Measurements from ENCODE around the gene REEP1.
A peak's percentile ranks its signal among the peaks of the same experiment; 100 is the strongest.

Gene REEP1

DNA sequence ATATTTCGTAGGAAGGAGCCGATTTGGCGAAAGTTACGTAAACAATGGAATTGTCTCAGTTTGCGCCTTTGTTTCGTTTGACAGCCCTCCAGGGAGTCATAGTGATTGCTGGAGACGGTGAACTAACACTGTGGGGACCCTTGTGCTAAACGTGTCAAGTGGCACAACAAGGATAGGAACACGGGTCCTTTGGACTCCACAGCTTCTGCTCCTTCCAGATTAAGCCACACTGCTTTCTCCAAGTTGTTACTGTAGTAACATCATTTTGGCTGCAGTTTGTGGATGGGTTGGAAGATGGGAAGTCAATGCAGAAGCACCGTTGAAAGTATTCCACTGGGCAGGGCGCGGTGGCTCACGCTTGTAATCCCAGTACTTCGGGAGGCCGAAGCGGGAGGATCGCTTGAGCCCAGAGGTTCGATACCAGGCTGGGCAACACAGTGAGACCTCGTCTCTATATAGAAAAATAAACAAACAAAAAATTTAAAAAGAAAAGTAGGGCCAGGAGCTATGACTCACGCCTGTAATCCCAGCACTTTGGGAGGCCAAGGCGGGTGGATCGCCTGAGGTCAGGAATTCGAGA is 141.5 kb downstream of the REEP1 start:
- Histone ChIP-seq H3K4me3 (ENCODE audit: severe bottlenecking) (peak overlapping the region; percentile 85), H3K27me3 (ENCODE audit: insufficient read depth, poor library complexity, severe bottlenecking) (no peaks in the 10 kb centered on the region), H3K36me3 (ENCODE audit: low read depth) (peaks cover 23% of the 10 kb centered on the region), H3K4me1 (ENCODE audit: insufficient read depth, poor library complexity, severe bottlenecking) (peaks cover 6% of the 10 kb centered on the region), H3K27ac (ENCODE audit: poor library complexity, severe bottlenecking) (peak overlapping the region; percentile 90), H3K9me3 (ENCODE audit: severe bottlenecking) (no peaks in the 10 kb centered on the region)
- ATAC-seq (ENCODE audit: low read depth) = peak; percentile 2; the same call in 1 of the 3 replicates
- DNase-seq (ENCODE audit: low spot score) = no peak
- TF ChIP-seq, protein P1, sequence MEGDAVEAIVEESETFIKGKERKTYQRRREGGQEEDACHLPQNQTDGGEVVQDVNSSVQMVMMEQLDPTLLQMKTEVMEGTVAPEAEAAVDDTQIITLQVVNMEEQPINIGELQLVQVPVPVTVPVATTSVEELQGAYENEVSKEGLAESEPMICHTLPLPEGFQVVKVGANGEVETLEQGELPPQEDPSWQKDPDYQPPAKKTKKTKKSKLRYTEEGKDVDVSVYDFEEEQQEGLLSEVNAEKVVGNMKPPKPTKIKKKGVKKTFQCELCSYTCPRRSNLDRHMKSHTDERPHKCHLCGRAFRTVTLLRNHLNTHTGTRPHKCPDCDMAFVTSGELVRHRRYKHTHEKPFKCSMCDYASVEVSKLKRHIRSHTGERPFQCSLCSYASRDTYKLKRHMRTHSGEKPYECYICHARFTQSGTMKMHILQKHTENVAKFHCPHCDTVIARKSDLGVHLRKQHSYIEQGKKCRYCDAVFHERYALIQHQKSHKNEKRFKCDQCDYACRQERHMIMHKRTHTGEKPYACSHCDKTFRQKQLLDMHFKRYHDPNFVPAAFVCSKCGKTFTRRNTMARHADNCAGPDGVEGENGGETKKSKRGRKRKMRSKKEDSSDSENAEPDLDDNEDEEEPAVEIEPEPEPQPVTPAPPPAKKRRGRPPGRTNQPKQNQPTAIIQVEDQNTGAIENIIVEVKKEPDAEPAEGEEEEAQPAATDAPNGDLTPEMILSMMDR (IDR thresholded peaks at IDR 0.05; ENCODE audit: poor library complexity, severe bottlenecking) = no peak

DNA sequence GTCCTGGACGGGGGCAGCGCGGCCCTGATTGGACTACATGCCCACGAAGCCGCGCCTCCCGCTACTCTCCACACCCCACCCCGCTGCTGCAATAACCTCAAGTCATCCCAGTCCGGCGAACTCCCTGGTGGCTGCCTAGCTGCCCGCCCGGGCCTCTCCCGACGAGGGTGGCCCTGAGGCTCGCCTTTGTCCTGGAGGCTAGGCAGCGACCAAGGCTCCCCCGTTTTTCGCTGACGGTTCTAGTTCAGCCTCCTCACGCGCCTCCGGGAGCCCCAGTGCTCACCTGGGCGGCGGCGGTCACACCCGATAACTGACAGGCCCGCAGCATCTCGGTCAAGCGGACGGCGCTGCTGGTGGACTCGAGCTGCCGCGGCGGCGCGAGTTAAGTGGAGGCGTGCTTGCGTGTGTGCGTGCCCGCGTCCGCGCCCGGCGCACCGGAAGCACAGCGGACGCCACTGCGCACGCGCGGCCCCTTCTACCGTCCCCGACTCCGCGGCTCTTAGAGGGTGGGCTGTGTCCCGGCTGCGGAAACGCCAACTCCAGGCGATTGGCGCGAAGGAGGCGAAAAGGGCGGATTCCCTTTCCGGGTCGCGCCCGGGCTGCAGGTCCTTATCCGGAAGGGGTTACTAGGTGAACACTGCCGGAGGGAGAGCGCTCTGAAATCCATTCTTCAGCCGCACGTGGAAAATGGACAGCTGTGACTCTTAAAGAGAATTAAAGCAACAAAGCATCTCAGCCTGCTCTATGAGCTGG is 142.2 kb downstream of the REEP1 start, which contains the start of gene IMMT:
IMMT (minus strand) TSS at position 408 of the 753 bp plus-strand sequence; CDS start at position 328, 80 bp downstream.
- Histone ChIP-seq H3K4me3 (ENCODE audit: severe bottlenecking) (peak within 1 kb of the TSS; percentile 85), H3K27me3 (ENCODE audit: insufficient read depth, poor library complexity, severe bottlenecking) (no peaks in the 10 kb centered on the region), H3K9me3 (ENCODE audit: severe bottlenecking) (no peaks in the 10 kb centered on the region), H3K27ac (ENCODE audit: poor library complexity, severe bottlenecking) (peak within 1 kb of the TSS; percentile 90), H3K4me1 (ENCODE audit: insufficient read depth, poor library complexity, severe bottlenecking) (peaks cover 6% of the 10 kb centered on the region), H3K36me3 (ENCODE audit: low read depth) (peaks cover 25% of the 10 kb centered on the region)
- TF ChIP-seq, protein P1 (IDR thresholded peaks at IDR 0.05; ENCODE audit: poor library complexity, severe bottlenecking) = no peak
- DNase-seq (ENCODE audit: low spot score) (peak; percentile 98), ATAC-seq (ENCODE audit: low read depth) (peak; percentile 91)

DNA sequence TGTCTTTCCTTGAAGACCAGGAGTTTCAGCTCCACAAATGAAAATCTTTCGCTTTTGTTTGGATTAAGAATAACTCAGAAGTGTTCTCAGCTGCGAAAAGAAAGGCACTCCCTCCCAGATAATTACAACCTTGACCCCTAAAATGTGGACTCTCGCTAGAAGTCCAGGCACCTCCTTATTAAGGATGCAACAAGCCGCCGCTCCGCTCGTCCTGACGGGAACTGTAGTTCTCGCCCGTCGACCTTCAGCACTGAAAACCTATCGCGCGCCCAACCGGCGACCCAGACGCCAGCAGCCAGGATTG is 142.7 kb downstream of the REEP1 start:
- peak overlapping the region; percentile 85 for H3K4me3 ChIP-seq (ENCODE audit: severe bottlenecking)
- ATAC-seq (ENCODE audit: low read depth) (no peak), DNase-seq (ENCODE audit: low spot score) (no peak)
- no peaks in the 10 kb centered on the region for H3K9me3 ChIP-seq (ENCODE audit: severe bottlenecking)
- no peaks in the 10 kb centered on the region for H3K27me3 ChIP-seq (ENCODE audit: insufficient read depth, poor library complexity, severe bottlenecking)
- peak overlapping the region; percentile 90 for H3K27ac ChIP-seq (ENCODE audit: poor library complexity, severe bottlenecking)
- peaks cover 6% of the 10 kb centered on the region for H3K4me1 ChIP-seq (ENCODE audit: insufficient read depth, poor library complexity, severe bottlenecking)
- TF ChIP-seq, protein P1 (IDR thresholded peaks at IDR 0.05; ENCODE audit: poor library complexity, severe bottlenecking) = no peak
- H3K36me3 ChIP-seq (ENCODE audit: low read depth) = peaks cover 30% of the 10 kb centered on the region

DNA sequence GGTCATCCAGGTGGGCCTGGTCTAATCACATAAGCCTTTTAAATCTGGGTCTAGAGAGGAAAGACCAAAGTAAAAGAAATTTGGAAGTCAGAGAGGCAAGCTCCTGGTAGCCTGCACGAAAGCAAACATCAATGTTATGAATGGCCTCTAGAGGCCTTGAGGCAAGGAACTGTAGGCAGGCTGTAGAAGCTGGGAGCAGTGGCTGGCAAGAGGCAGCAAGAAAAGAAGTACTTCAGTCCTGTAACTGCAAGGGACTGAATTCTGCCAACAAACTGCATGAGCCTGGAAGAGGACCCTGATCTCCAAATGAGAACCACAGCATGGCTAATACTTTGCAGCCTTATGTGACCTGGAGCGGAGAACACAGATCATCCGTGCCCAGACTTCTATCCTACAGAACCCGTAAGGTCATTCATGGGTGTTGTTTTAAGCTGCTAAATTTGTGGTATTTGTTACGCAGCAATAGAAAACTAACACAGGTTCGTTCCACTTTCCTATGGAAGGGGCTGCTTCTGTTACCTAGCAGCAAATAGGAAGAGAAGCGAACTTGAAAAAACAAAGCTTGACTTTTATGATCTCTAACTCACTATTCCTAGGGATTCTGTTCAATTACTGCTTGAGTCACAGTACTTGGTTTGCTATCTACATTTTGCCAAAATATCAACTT is 143.4 kb downstream of the REEP1 start:
- peak overlapping the region; percentile 90 for H3K27ac ChIP-seq (ENCODE audit: poor library complexity, severe bottlenecking)
- no peak for DNase-seq (ENCODE audit: low spot score)
- TF ChIP-seq, protein P1 (IDR thresholded peaks at IDR 0.05; ENCODE audit: poor library complexity, severe bottlenecking) = no peak

More for the DNA sequence above, 143.4 kb downstream of the REEP1 start:
- no peak for ATAC-seq (ENCODE audit: low read depth)
- Histone ChIP-seq H3K9me3 (ENCODE audit: severe bottlenecking) (no peaks in the 10 kb centered on the region), H3K27me3 (ENCODE audit: insufficient read depth, poor library complexity, severe bottlenecking) (no peaks in the 10 kb centered on the region), H3K4me1 (ENCODE audit: insufficient read depth, poor library complexity, severe bottlenecking) (peaks cover 6% of the 10 kb centered on the region), H3K4me3 (ENCODE audit: severe bottlenecking) (peak overlapping the region; percentile 85), H3K36me3 (ENCODE audit: low read depth) (peaks cover 37% of the 10 kb centered on the region)

Data from RWPE2 (cell line).